HG02642 (cell line): Measurements from ENCODE around the gene ADGRL3.
"Not testable (repeated sequence)": the region's sequence is repeated elsewhere in the genome, so short reads cannot be mapped to it uniquely, and the experiment has no call there.

Experiments
- ATAC-seq: cut with Tn5 transposase; IDR thresholded peaks from one replicate; pipeline ENCODE4 v1.9.1; 2021; ENCODE audit warnings: mild to moderate bottlenecking; ENCODE audit not compliant: unreplicated experiment, poor library complexity

Gene ADGRL3

DNA sequence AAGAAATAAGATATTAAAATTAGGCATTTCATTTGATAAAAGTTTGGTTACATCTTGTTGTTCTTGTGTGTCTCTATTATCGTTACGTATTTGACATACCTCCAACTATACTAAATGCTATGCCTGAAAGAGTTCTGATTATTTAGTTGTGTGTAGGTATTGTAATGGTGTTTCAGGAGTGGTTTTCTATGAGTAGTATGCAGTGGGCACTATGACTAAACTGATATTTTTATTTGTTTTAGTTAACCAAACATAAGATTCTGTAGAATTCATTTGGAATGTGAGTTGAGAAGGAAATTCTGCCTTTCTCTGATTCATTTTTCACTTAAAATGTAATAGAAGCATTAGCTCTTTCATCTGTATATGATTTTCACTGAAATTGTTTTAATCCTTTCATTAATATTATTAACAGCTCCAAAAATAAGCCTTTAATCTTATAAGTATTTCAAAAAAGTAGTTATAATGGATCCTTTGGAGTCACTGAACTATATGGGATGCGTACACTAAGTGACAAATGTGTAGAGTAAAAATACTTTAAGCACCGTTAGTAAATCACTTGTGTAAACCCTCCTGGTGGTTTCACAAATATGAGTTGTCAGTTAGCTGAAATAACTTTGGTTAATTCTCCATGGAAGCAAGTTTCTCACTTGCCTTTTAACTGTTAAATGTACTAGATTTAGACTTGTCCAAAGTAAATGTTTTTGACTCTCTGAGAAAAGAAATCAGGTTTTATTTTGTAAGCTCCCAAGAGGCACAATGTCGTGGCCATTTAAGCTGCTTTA is 388.7 kb downstream of the ADGRL3 start:
- no peak for ATAC-seq

DNA sequence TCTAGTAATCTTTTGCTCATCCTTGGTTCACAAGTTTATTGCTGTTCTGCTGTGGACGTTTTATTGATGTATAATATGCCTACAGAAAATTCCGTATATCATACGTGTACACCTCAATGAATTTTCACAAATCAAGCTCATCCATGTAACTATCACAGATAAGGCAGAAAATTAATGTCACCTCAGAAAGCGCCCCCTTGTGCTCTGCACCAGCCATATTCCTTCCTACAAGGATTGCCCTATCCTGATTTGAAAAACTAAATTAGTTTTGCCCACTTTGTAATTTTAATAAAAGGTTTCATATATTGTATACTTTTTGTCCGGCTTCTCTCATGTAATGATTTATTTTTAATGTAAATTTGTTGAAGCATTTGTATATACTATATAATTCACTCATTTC is 390.8 kb downstream of the ADGRL3 start:
- ATAC-seq = no peak

DNA sequence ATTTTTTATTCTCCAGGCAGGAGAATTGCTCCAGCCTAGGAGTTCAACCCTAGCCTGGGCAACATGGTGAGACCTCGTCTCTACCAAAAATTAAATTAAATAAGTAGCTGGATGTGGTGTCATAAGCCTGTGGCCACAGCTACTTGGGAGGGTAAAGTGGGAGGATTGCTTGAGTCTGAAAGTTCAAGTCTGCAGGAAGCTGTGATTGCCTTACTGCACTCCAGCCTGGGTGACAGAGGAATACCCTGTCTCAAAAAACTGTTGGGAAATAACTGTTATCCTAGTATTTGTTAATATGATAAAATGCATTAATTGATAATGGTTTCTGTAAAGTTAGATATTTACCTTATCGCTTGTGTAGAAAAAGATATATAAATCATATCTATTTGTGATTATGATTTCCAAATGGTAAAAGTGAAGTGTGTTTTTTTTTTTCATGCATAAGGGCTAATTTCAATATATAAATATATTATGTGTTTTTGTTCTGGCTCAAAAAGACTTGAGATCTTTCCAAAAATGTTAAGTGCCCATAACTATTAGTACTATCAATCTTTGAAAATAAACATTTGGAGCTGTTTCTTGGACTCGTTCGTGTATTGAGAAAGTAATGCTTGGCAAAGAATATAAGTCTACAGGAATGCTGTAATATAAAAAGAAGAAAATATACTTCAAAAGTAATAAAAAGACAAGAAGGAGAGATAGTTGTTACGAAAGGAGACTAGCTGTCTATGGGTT is 396.6 kb downstream of the ADGRL3 start:
- no peak for ATAC-seq

DNA sequence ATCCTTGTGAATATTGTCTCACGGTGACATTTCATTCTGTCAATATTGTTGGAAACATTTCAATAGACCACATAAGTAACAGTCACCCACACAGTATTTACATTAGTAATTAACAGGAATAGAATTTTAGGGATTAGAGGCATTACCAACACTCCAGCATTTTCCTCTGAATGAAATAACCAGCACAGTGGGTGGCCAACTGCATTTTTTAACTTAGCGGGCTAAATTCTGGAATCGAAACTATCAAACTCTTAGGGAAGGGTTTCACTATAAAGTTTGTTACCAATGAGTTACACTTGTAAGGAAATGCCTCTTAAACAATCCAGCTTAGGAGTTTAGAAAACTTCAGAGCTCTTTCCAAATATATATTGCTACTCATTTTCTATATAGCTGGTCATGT is 403.0 kb downstream of the ADGRL3 start:
- ATAC-seq = no peak

DNA sequence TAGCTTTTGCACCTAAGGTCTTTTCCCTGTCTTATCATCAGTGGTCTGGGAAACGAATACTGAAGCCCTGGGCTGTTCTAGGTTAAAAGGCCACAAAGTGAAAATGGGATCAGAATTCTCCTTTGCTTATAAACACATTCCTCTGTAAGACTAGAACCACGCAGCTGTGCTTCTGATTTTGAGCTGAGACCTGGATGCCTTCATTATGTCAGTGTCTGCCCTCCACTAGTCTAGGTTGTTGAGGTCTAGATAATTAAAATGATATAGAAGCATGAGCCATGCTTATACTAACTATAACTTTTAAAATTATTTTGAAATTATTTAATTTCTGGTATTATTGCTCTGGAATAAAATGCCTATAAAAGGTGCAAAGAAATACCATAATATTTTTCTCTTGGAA is 403.9 kb downstream of the ADGRL3 start:
- no peak for ATAC-seq

DNA sequence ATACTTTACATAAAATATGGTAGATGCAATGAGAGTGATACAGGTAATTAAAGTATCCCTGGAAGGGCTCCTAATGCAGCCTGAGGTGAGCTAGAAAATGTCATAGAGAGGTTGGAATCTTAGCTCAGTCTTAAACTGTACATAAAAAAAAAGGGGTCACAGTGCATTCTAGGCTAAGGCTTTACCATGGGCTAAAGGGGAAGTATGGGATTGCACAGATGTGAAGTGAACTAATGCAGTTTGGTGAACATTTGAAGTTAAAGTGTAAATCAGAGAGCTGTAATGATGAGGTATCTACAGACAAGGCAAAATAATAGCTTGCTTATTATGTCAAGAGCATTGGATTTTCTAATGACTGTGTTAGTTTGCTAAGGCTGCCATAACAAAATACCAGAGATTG is 405.9 kb downstream of the ADGRL3 start:
- ATAC-seq = no peak

DNA sequence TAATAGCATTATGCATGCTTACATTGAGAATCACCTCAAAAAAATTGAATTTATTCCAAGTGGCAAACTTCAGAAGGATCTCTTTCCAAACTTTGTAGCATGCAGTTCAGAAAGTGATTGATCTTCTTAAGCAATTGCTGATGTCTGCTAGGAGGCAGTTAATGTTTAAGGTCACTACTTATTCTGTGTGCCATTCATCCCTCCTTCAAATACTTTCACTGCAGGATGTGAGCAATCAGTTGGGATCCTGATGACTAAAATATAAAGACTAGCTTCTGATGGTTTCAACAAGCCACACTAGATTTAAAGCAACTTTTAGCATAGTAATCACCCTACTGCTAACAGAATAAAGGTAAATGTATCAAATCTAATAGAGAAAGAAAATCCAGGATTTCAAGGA is 414.1 kb downstream of the ADGRL3 start:
- no peak for ATAC-seq

DNA sequence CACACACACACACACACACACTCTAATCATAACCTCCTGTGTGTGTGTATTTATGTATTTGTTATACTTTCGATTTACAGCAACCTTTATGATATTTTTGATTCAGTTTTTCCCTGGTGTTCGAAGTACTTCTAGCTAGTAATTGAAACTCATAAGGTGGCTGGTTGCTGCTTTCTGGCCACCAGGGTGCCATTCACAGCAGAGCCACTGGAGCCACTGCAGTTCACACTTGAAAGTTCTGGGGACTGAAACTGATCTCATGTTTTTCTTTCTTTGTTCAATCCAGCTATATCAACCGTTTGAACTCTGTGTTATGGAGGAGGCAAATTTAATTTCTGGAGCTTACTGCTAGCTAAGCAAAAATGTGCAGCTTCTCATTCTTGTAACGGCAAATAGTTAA is 419.4 kb downstream of the ADGRL3 start:
- ATAC-seq = no peak

DNA sequence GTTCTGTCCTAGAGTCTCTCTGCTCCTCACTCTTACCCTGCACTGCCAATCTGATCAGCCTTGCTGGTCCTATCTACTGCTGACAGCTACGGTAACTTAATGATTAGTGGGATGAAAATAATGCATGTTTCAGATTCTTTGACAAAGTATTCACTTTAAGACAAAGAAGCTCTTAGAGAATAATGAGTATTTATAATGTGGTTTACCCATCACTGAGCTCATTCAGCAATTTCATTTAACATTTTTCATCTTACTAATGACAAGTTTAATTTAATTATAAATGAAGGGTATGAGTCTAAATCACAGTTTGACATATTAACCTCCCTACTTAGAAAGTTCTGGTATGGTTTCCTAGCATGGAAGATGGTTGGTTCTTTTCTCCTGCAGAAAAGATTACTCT is 428.2 kb downstream of the ADGRL3 start:
- ATAC-seq = no peak

DNA sequence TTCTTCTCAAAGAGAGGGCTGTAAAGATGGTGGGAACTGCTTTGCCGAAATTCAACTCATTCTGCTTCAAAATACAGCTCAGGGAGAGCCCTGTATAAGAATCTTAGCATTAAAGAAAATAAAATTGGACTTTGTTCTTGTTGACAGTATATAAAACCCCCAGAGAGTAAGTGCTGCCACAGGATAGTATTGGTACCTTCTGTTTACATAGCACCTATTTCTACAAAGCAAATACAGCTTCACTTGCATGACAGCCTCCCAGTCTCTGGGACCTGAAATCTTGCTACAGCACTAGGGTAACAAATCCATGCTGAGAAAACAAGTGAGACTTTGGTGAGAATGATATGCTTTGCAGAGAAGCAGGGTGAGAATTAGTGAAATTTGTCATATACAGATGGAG is 428.6 kb downstream of the ADGRL3 start:
- no peak for ATAC-seq

DNA sequence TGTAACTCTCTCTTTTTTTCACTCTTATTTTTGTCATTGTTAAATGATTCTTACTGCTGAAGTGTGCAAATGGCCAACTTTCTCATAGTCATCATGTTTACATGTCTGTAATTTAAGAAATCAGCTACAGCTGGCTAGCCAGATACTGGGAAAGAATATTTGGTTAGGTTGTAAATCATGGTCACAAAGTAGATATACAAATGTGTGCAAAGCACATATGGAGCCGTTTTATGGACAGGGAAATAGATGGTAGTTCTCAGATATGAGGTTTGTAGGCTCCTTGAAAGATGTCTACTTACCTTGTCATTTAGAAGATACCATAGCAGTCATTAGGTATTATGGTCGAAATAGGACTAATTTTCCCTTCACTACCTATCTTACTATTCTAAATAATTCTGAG is 430.4 kb downstream of the ADGRL3 start:
- no peak for ATAC-seq

DNA sequence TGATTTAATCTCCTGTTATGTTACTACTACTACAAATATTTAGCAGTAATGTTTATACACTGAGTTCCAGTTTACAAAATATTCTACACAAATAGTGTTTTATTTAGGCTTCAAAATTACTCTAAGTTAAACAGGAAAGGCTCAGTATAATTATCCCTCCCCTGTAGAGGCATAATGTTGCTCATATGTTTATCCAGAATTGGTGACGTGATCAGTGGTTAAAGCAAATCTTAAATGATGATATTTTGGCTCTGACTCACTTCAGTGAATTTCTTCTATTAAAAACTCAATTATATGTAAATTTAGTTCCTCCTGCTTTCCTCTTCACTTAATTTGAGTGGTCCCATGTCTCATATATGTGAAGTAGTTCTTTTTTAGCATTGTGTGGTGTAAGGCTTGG is 438.5 kb downstream of the ADGRL3 start:
- ATAC-seq = no peak

DNA sequence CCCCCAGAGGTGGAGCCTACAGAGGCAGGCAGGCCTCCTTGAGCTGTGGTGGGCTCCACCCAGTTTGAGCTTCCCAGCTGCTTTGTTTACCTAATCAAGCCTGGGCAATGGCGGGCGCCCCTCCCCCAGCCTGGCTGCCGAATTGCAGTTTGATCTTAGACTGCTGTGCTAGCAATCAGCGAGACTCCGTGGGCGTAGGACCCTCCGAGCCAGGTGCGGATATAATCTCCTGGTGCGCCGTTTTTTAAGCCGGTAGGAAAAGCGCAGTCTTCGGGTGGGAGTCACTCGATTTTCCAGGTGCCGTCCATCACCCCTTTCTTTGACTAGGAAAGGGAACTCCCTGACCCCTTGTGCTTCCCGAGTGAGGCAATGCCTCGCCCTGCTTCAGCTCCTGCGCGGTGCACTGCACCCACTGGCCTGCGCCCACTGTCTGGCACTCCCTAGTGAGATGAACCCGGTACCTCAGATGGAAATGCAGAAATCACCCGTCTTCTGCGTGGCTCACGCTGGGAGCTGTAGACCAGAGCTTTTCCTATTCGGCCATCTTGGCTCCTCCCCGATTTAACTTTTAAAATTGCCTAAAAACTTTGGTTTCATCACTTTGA is 446.7 kb downstream of the ADGRL3 start:
- not testable (repeated sequence) for ATAC-seq

DNA sequence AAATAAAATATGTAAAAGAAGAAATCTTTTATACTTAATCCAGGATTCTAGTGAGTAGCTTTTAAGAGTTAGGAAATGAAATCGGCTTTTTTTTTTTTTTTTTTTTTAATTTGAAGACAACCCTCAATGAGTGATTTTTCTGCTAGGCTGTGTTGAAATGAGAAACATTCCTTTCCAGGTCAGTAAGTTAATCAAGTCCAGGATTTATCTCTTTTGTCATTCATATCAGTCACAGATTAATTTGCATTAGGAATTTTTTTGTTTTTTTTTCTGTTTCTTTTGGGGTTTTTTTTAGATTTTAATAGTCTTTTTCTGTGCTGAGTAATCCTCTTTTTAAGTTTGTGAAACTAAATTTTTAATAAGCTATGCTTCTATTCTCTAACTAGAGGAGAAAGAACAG is 448.1 kb downstream of the ADGRL3 start:
- no peak for ATAC-seq

DNA sequence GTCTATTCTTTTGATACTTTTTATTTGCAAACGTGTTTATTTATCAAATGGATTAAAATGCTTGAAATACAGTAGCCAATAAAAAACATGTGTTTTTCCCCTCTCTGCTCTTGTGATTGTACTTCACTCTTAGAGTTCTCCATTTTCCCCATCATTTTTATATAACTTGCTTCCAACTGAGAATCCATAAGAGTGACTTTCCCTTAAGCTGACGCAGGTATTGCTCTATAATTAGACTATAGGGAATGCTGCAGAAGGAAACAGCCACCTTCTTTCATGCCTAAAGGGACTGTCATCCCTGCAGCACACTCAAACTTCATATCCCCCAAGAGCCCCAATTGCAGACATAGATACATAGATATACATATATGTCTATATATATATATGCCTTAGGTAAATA is 456.9 kb downstream of the ADGRL3 start:
- no peak for ATAC-seq

DNA sequence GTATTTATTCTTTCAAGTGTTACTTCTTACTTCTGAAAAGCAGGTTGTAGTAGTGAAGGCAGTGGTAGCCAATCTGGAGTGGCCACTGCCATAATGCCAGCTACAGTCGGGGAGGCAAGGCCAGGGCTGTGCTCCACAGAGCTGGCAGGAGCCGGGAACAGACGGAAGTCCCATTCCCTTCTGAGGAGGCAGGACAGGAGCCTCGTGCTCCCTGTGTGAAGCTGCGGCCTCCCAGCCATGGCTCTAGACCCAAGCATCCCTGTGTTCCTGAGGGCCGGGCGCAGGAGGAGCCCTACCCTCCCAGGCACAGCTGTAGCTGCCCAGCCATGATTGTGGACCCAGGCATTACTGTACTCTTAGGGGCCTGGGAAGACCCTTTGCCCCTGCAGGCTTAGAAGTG is 461.8 kb downstream of the ADGRL3 start:
- no peak for ATAC-seq

DNA sequence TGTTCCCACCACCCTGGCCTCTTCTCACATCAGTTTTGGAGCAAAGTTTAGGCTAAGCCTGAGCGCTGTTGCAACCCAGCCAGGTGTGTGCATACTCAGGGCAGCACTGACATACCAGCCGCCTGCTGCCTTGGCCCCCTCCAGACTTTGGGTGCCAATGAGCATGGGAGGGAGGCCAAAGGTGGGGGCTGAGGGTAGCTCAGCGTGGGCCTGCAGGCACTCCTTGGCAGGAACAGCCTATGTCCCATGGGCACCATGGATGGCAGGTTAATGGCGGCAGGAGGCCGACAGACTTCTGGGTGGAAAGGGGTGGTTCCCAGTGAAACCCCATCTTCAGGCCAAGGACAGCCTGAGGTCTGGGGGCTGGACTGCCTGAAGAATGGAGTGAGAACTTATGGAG is 462.2 kb downstream of the ADGRL3 start:
- ATAC-seq = no peak

DNA sequence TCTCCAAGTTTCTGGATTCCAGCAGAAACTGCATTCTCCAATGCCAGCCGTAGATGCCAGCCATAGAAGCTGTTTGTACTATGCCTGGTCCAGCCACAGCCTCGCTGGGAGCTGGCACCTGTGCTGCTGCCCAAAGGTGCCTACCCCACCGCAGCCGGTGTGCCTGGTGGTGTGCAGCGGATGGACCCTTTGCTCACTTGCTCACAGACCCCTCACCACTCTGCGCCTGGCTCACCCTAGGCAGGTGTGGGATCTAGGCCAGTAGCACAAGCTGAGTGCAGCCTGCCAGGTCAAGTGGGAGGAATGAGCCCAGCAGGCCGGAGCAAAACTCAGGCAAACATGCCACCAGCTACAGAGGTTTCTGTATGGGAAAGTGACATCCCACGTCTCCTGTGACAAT is 463.2 kb downstream of the ADGRL3 start:
- no peak for ATAC-seq

DNA sequence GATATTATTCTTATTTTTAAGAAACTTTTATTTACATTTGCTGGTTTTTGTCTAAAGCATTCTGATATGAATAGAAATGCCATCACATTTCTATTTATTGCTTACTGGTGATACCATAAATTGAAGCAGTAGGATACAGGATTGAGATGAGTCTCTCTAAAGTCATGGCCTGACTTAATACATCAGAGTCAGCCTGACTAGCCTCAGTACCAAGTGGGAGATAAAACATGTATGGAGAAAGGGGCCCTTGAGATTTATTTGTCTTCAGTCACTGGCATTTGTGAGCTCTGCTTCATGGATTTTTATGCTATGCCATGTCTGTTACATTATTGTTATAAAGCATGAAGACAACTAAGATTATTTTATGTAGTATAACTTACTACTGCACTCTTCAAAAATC is 465.5 kb downstream of the ADGRL3 start:
- ATAC-seq = no peak

DNA sequence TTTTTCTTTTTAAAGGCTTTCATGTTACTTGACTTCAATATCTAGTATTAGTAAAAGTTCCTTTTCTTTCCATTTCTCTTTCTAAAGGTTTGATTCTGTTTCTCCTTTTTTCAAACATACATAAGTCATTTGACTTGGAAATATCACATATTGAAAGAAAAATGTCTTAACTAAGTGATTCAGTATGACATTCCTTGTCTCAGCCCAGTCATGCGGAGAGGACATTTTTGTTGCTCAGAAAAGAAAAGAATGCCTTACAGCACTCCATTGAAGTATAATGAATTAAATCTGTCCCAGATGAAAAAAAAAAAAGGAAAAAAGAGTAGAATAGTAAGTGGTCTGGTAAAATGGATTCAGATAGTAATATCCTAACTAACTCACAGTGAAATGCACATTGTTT is 466.1 kb downstream of the ADGRL3 start:
- ATAC-seq = no peak

DNA sequence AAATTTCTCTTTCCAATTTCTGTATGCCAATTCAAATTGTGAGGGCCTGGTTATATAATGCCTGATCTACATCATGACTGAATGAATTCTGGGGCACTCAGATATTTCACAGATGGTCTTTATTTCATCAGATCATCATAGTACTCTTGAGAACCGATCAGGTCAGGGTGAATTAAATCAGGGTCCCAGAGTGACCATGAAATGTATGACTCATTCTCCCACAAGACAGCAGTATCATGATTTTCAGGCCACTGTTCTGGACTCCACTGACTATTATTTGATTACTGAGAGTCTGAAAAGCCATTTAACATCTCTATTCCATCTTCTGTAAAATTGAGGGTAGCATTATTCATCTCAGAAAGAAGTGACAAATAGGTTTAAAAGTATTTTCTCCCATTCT is 471.5 kb downstream of the ADGRL3 start:
- ATAC-seq = no peak

DNA sequence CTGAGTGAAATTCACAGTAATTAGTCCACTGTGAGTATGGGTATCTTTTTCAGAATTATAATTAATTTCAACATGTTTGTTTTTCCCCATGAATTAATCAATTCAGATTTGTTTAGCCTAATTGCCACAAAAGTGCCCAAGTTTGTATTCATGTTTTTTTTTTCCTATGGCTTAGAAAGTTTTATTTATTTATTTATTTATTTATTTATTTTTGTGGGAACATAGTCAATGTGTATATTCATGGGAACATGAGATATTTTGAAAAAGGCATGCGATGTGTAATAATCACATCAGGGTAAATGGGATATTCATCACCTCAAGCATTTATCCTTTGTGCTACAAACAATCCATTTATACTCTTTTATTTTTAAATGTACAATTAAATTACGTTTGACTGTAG is 475.3 kb downstream of the ADGRL3 start:
- ATAC-seq = no peak
